ENCODE data around the gene NCSTN. TPM values are rescaled to one million over a fixed set of nuclear protein-coding genes. Genes with fewer than 3 reads are reported as not detected.

NCSTN gene
- total and polyA plus RNA-seq, 9 of the 15 experiments (the other 6 are each of a cell fraction or from before 2014, with no cell fraction given): 21.3 to 91.1 (median 57.9) TPM

GRCh38 chr1:160367934-160368923 is 25.0 kb downstream of the NCSTN start (continued):
- TF ChIP-seq SAFB2 (IDR thresholded peaks at IDR 0.05; ENCODE audit: borderline replicate concordance, low read depth, low read length, severe bottlenecking) (no peak), BRD4 (IDR thresholded peaks at IDR 0.05) (no peak), ZNF408 (CRISPR knock-in tag; IDR thresholded peaks at IDR 0.05; ENCODE audit: low read depth) (no peak), ZNF717 (CRISPR knock-in tag; IDR thresholded peaks at IDR 0.05) (no peak), MCM3 (IDR thresholded peaks at IDR 0.05) (no peak), TCF3 (CRISPR knock-in tag; IDR thresholded peaks at IDR 0.05) (no peak; the same call in 1 of the 2 replicates), NKRF (IDR thresholded peaks at IDR 0.05; ENCODE audit: borderline replicate concordance) (no peak), ZNF639 (CRISPR knock-in tag; conservative IDR thresholded peaks at IDR 0.05 in 1 of 2, IDR thresholded peaks at IDR 0.05 in 1 of 2) (no peak), RBM39 (optimal IDR thresholded peaks at IDR 0.05; ENCODE audit: low read depth, low read length) (no peak), NFE2 (IDR thresholded peaks at IDR 0.05; ENCODE audit: low read depth) (peak; percentile 87), SNIP1 (IDR thresholded peaks at IDR 0.05; ENCODE audit: low read depth) (no peak), SAP30 (IDR thresholded peaks at IDR 0.05; ENCODE audit: borderline replicate concordance, insufficient read depth, low read depth, low read length, poor library complexity, severe bottlenecking) (no peak), HMG20A (CRISPR knock-in tag; conservative IDR thresholded peaks at IDR 0.05) (no peak), THAP12 (CRISPR knock-in tag; IDR thresholded peaks at IDR 0.05) (no peak), ZNF274 (IDR thresholded peaks at IDR 0.05; ENCODE audit: borderline replicate concordance, low read depth, low read length) (no peak), ZKSCAN8 (CRISPR knock-in tag; IDR thresholded peaks at IDR 0.05) (no peak), SMAD4 (CRISPR knock-in tag; conservative IDR thresholded peaks at IDR 0.05) (no peak)
